Glomerular visceral epithelial cell (primary cell): Measurements from ENCODE around the gene THADA.

Experiments
- DNase-seq: peaks from one replicate; pipeline ENCODE4 v3.0.0-alpha.2; 2016; ENCODE audit errors: extremely low spot score

THADA gene

DNA sequence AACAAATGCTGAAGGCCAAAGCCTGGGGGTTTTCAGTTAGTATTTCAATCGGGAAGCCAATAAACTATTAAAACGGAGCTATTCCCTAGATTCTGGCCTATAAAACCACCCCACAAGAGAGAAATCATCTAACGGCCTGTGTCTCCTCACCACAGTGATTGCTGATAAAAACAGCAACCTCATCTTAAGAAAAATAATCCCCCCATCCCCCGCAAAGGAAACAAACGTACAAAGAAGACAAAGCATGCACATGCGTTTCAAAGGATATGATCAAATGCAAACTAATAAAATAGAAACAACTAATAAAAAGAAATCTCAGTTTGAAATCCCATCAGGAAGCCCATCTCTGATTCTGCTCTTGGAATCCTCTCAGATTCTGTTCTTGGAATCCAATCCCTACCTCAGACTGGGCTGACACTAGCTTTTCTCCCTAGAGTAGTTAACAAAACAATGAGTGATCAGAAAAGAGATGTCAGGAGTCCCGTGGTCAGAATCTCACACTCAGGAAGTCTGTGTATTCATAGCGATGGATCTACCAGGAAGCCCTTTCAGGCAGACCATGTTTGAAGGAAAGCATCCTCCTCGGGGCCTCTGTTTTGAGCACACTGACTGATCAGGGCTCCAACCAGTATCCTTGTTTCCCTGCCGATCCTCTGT lies 150.7 kb downstream of the THADA start:
- no peak for DNase-seq

DNA sequence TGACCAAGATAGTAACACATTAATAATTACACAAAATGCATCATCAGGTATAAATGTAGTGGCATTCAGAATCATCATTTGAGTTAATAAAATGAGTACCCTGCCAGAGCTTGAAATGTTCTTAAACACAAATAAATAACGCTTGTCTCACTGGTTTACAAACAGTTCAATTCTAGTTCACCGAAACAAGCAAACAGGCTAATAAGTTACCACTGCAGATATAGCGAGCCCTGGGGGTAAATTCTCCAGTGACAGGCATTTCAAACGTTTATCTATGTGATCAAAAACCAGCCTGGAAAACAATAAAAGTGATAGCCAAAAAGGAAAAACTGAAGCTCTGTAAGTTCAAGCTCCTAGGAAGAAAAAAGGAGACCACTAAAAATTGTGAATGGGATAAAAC lies 152.6 kb downstream of the THADA start:
- DNase-seq: no peak

DNA sequence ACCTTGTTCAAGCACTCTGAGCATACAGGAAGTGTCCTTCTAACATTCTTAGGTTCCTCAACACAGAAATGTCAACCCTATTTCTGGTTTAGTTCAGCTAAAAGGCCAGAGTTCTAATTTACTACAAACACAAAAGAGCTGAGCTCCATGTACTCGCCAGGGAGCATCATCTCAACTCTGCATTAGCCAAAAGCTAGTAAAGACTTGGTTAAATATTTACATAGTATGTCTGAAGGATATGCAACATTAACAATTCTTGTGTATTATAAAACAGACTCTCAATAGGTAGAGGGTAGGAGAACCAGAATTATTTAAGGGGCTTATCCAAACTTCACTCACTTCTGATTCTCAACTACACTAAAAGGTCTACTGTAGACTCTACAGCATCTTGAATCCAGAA lies 154.6 kb downstream of the THADA start:
- no peak for DNase-seq

DNA sequence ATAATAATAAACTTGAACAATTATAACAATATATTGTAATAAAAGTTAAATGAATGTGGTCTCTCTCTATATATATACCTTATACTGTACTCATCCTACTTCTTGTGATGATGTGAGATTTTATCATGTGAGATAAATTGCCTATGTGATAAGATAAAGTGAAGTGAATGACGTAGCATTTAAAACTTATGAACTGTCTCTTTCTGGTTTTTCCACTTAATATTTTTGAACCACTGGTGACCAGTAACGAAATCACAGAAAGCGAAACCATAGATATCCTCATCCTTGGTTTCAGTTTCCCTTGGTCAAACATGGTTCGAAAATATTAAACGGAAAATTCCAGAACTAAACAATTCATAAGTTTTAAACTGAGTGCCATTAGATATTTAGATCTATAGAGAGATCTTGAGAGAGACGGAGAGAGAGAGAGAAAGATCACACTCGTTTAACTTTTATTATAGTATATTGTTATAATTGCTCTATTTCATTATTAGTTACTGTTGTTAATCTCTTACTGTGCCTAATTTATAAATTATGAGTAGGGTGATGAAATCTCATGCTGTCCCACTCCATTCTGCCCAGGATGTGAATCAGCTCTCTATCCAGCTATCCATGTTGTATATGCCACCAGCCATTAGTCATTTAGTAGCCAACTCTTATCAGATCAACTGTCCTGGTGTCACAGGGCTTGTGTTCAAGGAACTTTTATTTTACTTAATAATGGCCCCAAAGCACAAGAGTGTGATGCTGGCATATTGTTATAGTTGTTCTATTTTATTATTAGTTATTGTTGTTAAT lies 156.8 kb downstream of the THADA start:
- DNase-seq: no peak

DNA sequence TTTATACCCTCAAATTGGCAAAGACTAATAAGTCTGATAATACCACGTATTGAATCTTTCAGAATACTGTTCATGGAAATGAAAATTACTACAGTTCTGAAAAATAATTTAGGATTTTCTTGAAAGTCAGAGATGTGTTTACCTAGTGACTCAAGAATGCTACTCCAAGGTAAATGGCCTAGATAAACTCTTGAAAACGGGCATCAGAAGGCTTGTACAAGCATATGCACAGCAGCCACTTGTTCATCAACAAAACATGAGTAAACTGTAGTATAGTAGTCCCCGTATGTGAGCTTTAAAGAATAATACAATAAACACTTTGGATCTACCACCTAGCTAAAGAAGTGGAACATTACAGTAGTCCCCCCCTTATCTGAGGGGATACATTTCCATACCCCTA lies 157.5 kb downstream of the THADA start:
- no peak for DNase-seq

DNA sequence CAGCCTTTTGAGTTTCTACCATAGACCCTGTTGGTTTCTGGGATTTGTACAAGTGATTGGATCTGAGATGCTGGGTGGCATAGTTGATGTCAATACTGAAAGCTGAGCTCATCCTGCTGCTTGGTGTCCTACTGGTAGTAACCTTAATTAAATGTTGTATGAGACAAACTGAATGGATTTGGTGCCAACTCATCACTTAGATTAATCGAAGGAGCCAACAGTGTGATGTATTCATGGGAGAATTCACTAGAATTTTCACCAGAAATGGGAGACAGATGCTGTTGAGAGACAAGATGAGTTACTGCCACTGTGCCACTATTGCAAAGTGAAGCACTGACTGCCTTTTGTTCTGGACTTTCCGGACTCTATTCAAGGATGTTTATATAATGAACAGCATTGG lies 158.5 kb downstream of the THADA start:
- DNase-seq: no peak

DNA sequence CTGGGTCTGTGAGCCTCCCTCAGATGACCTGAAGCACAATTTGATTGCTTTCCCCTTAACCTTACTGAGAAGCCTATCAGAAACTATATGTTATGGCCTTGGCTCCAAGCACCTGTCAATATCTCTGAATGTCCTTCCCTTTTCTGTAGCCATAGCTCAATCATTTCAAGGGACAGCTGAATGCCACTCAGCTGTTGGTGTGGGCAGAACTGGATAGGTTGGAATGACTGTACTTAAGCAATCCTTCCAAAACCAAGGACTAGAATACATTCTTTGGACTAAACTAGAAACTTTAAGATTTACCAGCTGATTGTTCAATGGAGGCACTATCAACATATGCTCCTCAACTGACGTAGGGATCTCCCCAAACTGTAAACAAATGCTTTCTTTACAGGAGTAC lies 159.4 kb downstream of the THADA start:
- no peak for DNase-seq

DNA sequence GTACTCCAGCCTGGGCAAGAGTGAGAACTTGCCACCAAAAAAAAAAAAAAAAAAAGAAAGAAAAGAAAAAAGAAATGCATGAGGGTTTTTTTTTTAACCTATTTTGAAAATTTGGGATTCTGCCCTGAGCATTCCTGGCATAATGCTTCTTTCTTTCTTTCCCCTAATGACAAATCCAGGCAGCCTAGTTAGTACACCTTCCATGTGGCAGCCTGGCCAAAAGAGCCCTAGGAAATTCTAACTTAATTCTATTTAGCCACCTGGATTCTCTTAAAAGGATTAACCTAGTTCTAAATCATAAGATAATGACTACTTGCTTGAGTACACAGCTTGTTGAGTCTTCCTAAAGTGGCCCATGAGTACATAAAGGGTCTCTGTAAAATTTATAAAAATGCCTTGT lies 160.1 kb downstream of the THADA start:
- DNase-seq: no peak

DNA sequence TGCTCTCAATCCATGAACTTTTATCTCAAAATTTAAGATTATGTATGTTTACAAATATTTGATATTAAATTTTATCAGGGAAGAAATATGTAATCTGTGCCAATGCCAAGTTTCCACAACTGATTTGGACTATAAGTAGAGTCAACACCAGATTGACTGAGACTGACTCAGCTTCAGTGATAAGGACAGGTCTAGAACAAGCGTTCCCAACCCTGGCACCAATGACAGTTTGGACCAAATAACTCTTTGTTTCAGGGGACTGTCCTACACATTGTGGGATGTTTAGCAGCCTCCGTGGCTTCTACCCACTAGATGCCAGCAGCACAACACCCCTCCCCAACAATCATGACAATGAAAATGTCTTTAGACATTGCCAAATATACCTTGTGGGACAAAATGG lies 165.3 kb downstream of the THADA start:
- DNase-seq: no peak

DNA sequence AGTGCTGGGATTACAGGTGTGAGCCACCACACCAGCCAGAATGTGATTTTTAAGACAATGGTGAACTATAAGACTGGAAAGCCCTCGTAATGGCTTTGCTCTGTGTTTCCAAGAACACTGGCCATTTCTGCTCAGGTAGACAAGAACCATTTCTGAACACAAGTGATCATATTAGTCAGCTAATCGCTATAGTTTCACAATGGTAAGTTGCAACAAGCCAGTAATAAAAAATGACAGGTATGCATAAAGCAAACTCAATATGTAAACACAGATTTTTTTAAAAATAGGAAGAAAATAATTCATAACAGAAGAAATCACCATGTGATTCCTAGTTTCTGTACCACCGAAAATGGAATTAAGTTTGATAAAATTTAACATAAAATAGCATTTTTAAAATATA lies 166.5 kb downstream of the THADA start:
- no peak for DNase-seq

DNA sequence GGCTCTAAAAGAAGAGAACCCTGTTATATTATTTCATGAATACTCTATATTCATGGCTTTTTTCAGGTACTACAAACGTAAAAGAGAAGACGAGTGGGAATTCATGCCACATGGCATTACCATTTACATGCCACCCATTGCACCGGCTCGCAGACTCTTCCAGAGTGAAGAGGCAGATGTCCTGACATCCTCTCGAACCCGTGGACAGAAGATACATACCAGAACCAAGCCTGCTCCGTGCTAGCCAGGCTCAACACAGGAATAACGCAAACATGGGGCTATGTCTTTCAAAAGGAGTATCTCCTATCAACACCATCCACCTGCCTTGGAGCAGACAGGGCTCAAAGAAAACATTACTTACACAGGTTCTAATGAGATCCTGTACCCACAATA lies 168.8 kb downstream of the THADA start:
- no peak for DNase-seq

DNA sequence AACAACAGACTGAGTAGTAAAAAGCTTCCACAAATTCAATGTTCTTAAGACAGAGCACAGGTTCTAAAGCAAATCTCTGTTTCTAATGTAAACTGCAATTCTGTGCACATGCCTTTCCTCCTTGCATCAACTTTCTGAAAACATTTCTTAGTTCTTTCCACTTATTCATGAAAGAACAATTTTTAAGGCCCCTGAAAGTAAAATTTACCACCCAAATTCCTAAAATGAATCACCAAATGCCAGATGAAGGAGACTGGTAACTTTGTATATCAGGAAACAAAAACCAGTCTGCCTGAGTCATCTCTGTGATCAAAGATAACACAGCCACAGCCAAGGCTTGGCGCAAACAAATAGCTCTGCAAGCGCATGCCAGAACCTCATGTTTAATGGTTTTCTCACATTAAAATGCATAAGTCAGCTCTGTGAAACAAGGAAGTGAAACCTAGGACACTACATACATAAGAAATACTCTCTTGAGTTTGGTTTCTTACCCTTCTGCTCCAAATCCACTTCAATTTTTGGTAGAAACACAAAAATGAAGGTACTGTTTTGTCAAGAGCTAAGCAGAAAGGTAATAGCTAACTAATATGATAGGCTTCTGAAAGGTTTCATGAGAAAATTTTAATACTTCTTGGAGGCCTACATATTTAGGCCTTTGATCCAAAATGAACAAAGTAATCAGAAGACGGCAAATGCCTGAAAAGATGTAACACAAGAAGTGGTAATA lies 169.4 kb downstream of the THADA start:
- DNase-seq: peak; percentile 70

DNA sequence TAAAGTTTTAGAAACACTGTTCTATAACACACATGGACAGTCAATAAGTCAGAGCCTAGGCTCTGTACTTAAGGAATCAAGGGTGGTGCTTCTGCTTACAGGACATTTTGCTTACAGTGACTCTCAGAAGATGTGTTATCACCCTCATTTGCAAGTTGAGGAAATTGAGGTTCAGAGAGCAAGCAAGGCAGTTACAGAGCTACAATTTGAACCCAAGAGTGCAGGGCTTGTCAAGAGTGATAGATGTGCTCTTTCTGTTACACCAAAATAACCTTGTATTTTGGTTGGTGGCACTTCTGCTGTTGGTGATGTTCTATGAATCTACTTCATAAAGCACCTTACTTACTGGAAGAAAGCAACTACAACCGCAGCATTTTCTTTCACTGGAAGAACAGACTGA lies 170.2 kb downstream of the THADA start:
- DNase-seq: no peak

DNA sequence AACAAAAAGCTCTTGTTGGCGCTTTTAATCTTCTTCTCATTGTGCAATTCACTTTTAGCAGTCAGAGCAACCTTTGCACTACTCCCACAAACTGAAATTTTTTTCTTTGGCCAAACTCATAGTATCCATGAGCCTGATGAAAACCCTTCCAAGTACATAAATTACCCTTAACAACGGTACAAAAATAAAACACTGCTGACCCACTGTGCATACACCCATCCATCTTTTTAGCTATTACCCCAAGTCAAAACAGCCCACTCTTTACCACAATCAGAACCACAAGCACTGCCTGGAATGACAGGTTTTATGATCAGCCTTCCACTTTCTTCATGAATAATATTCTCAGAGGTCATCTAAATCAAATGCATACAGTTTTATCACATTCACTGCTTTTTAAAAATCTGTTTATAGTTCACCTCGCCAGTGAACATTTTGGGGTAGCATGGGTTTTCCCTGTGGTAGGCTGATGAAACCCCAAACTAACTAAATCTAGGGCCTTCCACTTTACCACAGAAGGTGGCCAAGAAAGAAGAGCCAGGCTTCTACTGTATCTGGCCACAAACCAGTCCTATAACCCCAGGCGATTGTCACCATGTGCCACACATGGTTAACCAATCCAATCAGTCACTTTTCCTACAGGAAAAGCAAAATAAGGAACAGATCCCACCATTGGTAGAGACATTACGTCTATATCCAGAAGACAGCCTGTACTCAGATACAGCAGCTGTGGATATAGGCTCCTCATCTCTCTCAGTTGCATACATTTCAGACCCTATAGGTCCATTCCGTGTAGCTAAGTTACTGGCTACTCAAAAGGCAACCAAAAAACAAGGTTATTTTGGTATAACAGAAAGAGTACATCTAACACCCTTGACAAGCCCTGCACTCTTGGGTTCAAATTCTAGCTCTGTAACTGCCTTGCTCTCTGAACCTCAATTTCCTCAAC lies 171.3 kb downstream of the THADA start:
- DNase-seq: no peak

DNA sequence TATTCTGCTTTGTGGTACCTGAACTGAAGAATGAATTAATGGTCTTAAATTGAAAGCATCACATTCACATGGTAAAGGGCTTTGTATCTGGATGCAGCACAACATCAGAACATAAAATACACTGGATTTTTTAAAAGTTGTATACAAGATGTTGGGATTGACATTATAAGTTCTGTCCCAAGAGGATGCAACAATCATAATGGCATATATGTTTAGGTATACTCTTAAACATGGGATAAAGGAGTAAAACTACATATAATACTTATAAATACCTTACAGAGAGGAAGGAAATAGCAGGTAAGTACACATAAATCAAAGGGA lies 171.9 kb downstream of the THADA start:
- DNase-seq: no peak

DNA sequence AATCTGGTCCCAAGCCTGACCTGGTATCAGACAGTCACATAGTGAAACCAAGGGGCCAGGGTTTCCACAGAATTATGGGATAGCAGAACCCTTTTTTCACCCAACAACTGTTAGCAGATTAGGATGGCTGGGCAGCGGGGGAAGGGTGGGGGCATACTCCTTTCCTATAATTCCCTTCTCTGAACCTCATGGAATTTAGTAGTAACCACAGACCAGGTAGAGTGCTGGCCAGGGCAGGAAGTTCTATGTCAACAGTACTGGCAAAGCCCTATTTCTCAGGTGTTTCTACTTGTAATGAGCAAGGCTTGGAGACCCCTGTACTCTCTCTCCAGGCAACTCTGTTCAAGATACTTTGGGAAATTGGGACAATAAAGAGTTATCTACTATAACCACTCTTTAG lies 174.6 kb downstream of the THADA start:
- no peak for DNase-seq

DNA sequence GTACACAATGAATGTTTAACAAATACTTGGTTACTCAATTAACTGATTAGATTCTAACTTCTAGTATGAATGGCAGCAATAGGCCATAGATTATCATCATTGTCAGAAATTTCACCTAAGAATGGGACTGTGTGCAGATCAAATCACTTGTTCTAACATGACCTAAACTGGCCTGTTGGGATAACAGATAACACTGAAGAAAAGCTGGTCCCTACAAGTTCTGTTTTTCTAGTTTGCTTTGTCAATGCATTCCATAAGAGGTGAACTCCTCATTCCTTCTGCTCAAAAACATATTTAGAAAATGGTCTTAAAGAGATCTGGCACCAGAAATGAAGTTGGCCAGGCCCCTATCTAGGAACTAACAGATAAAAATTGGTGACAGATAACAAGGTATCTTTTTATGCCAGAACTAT lies 175.4 kb downstream of the THADA start:
- DNase-seq: no peak

DNA sequence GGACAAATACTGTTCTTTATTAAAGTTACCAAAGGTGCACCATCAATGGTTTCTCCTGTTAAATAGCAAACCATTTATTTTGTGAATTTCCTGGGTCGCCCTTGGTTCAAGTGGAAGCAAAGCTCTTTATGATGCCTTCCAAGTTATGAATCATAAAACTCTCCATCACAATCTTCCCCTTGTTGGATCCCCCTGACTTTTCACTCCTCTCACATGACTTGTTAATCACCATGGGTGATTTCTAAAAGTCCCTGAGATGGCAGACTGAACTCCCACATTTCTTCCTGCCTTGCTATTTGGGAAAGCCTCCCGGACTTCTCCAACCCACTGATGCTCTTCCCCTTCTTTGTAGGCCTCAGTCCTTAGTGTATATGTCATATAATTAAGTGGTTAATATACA lies 176.0 kb downstream of the THADA start:
- DNase-seq: no peak

DNA sequence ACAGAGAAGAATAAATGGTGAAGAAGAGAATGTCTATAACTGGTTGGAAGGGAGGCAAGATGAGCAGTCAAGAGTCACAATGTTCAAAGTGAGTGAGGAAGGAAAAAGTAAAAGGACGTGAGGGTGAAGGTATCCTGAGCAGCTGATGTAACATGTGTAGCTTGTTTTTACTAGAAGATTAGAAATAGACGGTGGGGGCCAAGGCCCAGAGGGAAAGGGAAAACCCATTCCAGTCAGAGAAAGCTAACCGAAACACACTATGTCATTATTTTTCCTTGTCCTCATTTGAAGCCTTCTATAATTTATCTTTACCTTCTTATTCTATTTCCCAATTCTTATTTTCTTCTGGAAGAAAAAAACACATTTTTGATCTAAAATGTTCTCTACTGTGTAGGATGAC lies 176.6 kb downstream of the THADA start:
- DNase-seq: no peak

DNA sequence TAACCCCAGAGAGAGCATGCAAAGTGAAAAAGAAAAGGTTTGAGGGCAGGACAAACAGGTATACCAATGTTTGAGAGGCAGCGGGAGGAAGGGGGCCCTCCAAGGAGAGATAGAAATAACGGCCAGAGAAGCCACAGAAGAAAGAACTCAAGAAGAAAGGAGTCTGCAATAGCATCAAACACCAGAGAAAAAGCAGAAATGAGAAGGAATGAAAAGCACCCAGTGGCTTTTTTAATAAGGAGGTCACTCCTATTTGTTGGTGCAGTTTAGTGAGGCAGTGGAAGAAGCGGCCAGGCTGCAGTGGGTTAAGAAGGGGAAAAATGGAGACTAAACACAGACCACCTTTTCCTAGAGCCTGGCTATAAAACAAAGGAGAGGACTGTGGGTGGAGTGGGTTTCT lies 177.2 kb downstream of the THADA start:
- no peak for DNase-seq

DNA sequence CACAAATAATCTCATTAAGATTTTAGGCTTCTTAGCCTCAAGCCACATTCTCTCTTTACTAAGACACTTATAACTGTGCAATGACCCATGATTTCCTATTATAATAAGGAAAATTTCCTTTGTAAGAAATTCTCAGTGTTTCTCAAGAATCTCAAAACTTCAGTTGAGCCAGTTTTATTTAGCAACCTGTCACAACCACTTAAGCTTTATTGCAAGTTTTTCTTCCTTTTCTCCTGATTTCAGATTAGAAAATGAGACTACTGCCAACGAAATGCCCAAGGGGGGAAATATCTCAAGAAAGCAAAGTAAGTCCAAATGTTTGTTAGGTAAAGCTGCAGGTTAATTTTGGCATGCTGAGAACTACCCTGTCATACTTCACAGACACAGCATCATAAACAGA lies 178.5 kb downstream of the THADA start:
- DNase-seq: no peak

DNA sequence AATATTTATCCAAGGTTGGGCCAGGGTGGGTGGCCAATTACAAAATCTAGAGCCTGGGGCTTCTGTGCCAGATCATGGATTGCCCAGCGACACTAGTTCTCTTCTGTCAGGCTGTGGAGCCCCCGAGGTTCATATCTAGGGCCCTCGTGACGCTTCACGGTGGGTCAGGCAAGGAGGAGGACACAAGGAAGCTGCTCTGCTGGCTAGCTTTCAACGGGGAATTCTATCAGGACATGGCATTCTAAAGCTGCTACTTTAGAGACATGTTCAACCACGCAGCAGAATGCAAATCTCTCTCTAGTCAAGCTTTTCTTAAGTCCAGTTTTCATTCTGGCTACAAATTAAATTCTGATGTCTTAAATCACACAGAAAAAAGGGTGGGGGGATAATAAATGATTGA lies 180.2 kb downstream of the THADA start:
- DNase-seq: no peak
